ENCODE measurements around the gene IL37. TPM values are rescaled to one million over a fixed set of nuclear protein-coding genes. Genes with fewer than 3 reads are reported as not detected.

The IL37 gene
- total RNA-seq, 1 experiment from 2014 or later: 1.0 TPM

- peaks cover 17% of the 10 kb centered on the region for H3K4me1 ChIP-seq (replicated peaks; ENCODE audit: insufficient read depth)
- POLR2A ChIA-PET (ENCODE audit: unreplicated experiment): interaction anchor here (0.6 to 0.7 kb wide), 2 partner anchors 194 to 251 kb away, joined by 4 read pairs; no protein-coding TSS in a partner anchor
- intact Hi-C loops (cut with micrococcal nuclease; ENCODE audit: unreplicated experiment): no loop called here
- no peak for DNase-seq
- H3K36me3 ChIP-seq (ENCODE audit: low read depth): no peaks in the 10 kb centered on the region
- no peaks in the 10 kb centered on the region for H3K79me2 ChIP-seq (ENCODE audit: low read depth)
- no peaks in the 10 kb centered on the region for H3K9me3 ChIP-seq (ENCODE audit: insufficient read depth, low read depth)
- no peaks in the 10 kb centered on the region for H3K9me2 ChIP-seq (ENCODE audit: insufficient read depth)
- no peaks in the 10 kb centered on the region for H4K20me1 ChIP-seq (ENCODE audit: insufficient read depth)
- H3K4me2 ChIP-seq: no peak overlapping the region
- no peak overlapping the region for H3K27ac ChIP-seq
- H2AFZ ChIP-seq: no peak overlapping the region
- TF ChIP-seq EZH2 (IDR thresholded peaks at IDR 0.05; ENCODE audit: low read depth): no peak
- TF ChIP-seq, protein P1, sequence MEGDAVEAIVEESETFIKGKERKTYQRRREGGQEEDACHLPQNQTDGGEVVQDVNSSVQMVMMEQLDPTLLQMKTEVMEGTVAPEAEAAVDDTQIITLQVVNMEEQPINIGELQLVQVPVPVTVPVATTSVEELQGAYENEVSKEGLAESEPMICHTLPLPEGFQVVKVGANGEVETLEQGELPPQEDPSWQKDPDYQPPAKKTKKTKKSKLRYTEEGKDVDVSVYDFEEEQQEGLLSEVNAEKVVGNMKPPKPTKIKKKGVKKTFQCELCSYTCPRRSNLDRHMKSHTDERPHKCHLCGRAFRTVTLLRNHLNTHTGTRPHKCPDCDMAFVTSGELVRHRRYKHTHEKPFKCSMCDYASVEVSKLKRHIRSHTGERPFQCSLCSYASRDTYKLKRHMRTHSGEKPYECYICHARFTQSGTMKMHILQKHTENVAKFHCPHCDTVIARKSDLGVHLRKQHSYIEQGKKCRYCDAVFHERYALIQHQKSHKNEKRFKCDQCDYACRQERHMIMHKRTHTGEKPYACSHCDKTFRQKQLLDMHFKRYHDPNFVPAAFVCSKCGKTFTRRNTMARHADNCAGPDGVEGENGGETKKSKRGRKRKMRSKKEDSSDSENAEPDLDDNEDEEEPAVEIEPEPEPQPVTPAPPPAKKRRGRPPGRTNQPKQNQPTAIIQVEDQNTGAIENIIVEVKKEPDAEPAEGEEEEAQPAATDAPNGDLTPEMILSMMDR (conservative IDR thresholded peaks at IDR 0.05): no peak
- no peaks in the 10 kb centered on the region for H3K27me3 ChIP-seq (ENCODE audit: insufficient read depth, low read depth)
- no peaks in the 10 kb centered on the region for H3F3A ChIP-seq (ENCODE audit: insufficient read depth, low read depth)
- no peak overlapping the region for H3K4me3 ChIP-seq
- CTCF ChIA-PET: no interaction called here
- no TSS peak for BruUV-seq (replicated peaks)
These were observed 8.1 kb downstream of the IL37 start for GRCh38 chr2:112919086-112919485.

GRCh38 chr2:112920923-112921532 is 10.1 kb downstream of the IL37 start:
- intact Hi-C loops (cut with micrococcal nuclease; ENCODE audit: unreplicated experiment): no loop called here
- ChIA-PET CTCF (no interaction called here), POLR2A (ENCODE audit: unreplicated experiment) (no interaction called here)

DNA sequence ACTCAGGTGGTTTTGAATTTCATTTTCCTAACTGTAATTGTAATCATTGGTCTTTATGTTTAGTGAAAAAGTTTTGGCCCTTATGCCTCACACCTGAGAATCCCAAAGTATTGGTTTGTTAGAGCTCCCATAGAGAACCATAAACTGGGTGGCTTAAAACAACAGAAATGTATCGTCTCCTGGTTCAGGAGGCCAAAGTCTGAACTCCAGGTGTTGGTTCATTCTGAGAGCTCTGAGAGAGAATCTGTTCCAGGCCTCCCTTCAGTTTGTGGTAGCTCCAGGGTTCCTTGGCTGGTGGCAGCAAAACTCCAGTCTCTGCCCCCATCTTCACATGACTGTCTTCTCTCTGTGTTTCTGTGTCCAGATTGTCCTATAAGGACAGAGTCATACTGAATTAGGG is 11.0 kb downstream of the IL37 start:
- POLR2A ChIA-PET (ENCODE audit: unreplicated experiment): no interaction called here
- Histone ChIP-seq H3F3A (ENCODE audit: insufficient read depth, low read depth) (no peaks in the 10 kb centered on the region), H3K4me3 (no peak overlapping the region), H2AFZ (no peak overlapping the region), H4K20me1 (ENCODE audit: insufficient read depth) (no peaks in the 10 kb centered on the region), H3K4me2 (no peak overlapping the region), H3K27me3 (ENCODE audit: insufficient read depth, low read depth) (no peaks in the 10 kb centered on the region), H3K9me2 (ENCODE audit: insufficient read depth) (no peaks in the 10 kb centered on the region), H3K9me3 (ENCODE audit: insufficient read depth, low read depth) (no peaks in the 10 kb centered on the region), H3K27ac (peak overlapping the region; percentile 47; the same call in 1 of the 2 replicates), H3K4me1 (replicated peaks; ENCODE audit: insufficient read depth) (peaks cover 17% of the 10 kb centered on the region), H3K36me3 (ENCODE audit: low read depth) (no peaks in the 10 kb centered on the region), H3K79me2 (ENCODE audit: low read depth) (no peaks in the 10 kb centered on the region)
- CTCF ChIA-PET: no interaction called here
- intact Hi-C loops (cut with micrococcal nuclease; ENCODE audit: unreplicated experiment): no loop called here
- no peak for TF ChIP-seq EZH2 (IDR thresholded peaks at IDR 0.05; ENCODE audit: low read depth)
- TF ChIP-seq, protein P1 (conservative IDR thresholded peaks at IDR 0.05): no peak
- DNase-seq: no peak
- no TSS peak for BruUV-seq (replicated peaks)

More at GRCh38 chr2:112920923-112921532, 10.1 kb downstream of the IL37 start:
- H3K4me2 ChIP-seq: 0 out of 2 replicates have a peak overlapping the region, but pooled peaks have one; percentile 11
- no peaks in the 10 kb centered on the region for H3K36me3 ChIP-seq (ENCODE audit: low read depth)
- H3K9me3 ChIP-seq (ENCODE audit: insufficient read depth, low read depth): no peaks in the 10 kb centered on the region
- peak overlapping the region; percentile 47 for H3K27ac ChIP-seq
- H3K4me3 ChIP-seq: no peak overlapping the region
- no peak for TF ChIP-seq EZH2 (IDR thresholded peaks at IDR 0.05; ENCODE audit: low read depth)
- TF ChIP-seq, protein P1 (conservative IDR thresholded peaks at IDR 0.05): no peak
- H3K79me2 ChIP-seq (ENCODE audit: low read depth): no peaks in the 10 kb centered on the region
- H3K27me3 ChIP-seq (ENCODE audit: insufficient read depth, low read depth): no peaks in the 10 kb centered on the region
- 0 out of 2 replicates have a peak overlapping the region, but pooled peaks have one; percentile 45 for H2AFZ ChIP-seq
- peaks cover 17% of the 10 kb centered on the region for H3K4me1 ChIP-seq (replicated peaks; ENCODE audit: insufficient read depth)
- no TSS peak for BruUV-seq (replicated peaks)
- H3K9me2 ChIP-seq (ENCODE audit: insufficient read depth): no peaks in the 10 kb centered on the region
- DNase-seq: peak in 1 of 2 experiments; percentile 73
- H3F3A ChIP-seq (ENCODE audit: insufficient read depth, low read depth): no peaks in the 10 kb centered on the region
- H4K20me1 ChIP-seq (ENCODE audit: insufficient read depth): no peaks in the 10 kb centered on the region
